HG03571 (cell line): ENCODE measurements around the gene DBET.
"Not testable (repeated sequence)": the region's sequence is repeated elsewhere in the genome, so short reads cannot be mapped to it uniquely, and the experiment has no call there.

Experiments
- ATAC-seq: cut with Tn5 transposase; IDR thresholded peaks from one replicate; pipeline ENCODE4 v1.9.1; 2021; ENCODE audit not compliant: unreplicated experiment

DBET gene

DNA sequence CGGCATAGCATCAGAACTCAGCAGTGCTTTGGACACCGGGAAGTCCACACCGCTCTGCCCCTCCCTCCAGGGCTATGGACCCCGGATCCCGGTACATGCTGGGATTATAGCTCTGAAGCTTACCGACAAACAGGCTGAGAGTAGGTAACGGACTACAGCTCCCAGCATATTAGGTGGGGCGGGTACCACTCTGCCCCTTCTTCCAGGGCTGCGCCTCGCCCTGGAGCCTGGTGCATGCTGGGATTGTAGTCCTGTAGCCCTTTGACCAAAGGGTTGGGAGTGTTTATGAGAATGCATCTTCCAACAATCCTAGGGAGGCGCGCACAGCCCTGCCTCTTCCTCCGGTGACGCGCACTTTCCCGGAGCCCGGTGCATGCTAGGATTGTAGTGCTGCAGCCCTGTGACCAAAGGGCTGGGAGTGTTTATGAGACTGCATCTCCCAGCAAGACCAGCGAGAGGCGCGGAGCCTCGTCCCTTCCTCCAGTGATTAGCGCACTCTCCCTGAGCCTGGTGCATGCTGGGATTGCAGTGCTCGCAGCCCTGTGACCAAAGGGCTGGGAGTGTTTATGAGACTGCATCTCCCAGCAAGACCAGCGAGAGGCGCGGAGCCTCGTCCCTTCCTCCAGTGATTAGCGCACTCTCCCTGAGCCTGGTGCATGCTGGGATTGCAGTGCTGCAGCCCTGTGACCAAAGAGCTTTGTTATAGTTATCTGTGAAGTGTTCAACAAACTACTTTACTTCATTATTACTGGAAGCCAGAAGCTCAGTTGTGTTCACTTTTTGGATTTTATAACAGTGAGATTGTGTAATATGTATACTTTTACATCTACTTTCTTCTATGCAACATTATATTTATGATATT is 14.7 kb upstream of the DBET start:
- not testable (repeated sequence) for ATAC-seq

GRCh38 chr4:190058997-190059396 is 5.3 kb upstream of the DBET start:
- not testable (repeated sequence) for ATAC-seq

GRCh38 chr4:190064805-190065204 is 503 bp downstream of the DBET start:
- not testable (repeated sequence) for ATAC-seq

DNA sequence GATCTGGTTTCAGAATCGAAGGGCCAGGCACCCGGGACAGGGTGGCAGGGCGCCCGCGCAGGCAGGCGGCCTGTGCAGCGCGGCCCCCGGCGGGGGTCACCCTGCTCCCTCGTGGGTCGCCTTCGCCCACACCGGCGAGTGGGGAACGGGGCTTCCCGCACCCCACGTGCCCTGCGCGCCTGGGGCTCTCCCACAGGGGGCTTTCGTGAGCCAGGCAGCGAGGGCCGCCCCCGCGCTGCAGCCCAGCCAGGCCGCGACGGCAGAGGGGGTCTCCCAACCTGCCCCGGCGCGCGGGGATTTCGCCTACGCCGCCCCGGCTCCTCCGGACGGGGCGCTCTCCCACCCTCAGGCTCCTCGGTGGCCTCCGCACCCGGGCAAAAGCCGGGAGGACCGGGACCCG is 4.0 kb downstream of the DBET start:
- ATAC-seq, result not testable (repeated sequence)

DNA sequence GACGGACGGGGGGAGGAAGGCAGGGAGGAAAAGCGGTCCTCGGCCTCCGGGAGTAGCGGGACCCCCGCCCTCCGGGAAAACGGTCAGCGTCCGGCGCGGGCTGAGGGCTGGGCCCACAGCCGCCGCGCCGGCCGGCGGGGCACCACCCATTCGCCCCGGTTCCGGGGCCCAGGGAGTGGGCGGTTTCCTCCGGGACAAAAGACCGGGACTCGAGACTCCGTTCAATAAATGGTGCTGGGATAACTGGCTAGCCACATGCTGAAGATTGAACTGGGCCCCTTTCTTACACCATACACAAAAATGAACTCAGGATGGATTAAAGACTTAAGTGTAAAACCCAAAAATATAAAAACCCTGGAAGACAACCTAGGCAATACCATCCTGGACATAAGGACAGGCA is 28.8 kb downstream of the DBET start:
- not testable (repeated sequence) for ATAC-seq

DNA sequence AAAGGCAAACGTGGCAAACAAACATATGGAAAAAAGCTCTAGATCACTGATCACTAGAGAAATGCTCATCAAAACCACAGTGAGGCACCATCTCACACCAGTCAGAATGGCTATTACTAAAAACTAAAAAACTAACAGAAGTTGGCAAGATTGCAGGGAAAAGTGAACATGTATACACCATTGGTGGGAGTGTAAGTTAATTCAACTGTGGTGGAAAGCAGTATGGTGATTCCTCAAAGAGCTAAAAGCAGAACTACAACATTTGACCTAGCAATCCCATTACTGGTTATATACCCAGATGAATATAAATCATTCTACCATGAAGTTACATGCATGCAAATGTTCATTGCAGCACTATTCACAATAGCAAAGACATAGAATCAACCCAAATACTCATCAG is 29.7 kb downstream of the DBET start:
- ATAC-seq, result not testable (repeated sequence)

- ATAC-seq, result not testable (repeated sequence)
Measured at GRCh38 chr4:190095335-190095734, 31.0 kb downstream of the DBET start.

- not testable (repeated sequence) for ATAC-seq
Measured at GRCh38 chr4:190099605-190100004, 35.3 kb downstream of the DBET start.

- not testable (repeated sequence) for ATAC-seq
Measured at GRCh38 chr4:190101525-190101924, 37.2 kb downstream of the DBET start.

DNA sequence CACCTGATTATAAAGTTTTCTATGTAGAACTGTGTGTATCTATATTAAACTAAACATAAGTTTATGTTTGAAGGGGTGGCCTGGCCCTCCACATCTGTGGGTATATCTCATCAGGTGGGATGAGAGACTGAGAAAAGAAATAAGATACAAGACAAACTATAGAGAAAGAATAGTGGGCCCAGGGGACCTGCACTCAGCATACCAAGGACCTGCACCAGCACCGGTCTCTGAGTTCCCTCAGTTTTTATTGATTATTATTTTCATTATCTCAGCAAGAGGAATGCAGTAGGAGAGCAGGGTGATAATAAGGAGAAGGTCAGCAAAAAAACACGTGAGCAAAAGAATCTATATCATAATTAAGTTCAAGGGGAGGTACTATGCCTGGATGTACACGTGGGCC is 41.9 kb downstream of the DBET start:
- ATAC-seq, result not testable (repeated sequence)

DNA sequence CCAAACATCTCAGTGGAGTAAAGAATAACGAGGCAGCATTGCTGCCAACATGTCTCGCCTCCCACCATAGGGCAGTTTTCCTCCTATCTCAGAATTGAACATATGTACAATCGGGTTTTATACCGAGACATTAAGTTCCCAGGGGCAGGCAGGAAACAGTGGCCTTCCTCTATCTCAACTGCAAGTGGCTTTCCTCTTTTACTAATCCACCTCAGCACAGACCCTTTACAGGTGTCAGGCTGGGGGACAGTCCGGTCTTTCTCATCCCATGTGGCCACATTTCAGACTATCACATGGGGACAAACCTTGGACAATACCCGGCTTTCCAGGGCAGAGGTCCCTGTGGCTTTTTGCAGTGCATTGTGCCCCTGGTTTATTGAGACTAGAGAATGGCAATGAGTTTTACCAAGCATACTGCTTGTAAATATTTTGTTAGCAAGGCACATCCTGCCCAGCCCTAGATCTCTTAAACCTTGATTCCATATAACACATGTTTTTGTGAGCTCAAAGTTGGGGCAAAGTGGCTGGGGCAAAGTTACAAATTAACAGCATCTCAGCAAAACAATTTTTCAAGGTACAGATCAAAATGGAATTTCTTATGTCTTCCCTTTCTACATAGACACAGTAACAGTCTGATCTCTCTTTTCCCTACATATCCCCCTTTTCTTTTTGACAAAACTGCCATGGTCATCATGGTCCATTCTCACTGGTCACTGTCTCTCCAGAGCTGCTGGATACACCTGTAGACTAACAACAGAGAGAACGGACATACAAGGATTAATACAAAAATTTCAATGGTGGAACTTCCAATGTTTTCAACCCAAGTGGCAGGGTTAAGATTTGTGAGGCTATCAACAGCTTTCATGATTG is 42.5 kb downstream of the DBET start:
- ATAC-seq, result not testable (repeated sequence)

- not testable (repeated sequence) for ATAC-seq
Measured at GRCh38 chr4:190107766-190108485, 43.6 kb downstream of the DBET start.

GRCh38 chr4:190108756-190109155 is 44.5 kb downstream of the DBET start:
- not testable (repeated sequence) for ATAC-seq

DNA sequence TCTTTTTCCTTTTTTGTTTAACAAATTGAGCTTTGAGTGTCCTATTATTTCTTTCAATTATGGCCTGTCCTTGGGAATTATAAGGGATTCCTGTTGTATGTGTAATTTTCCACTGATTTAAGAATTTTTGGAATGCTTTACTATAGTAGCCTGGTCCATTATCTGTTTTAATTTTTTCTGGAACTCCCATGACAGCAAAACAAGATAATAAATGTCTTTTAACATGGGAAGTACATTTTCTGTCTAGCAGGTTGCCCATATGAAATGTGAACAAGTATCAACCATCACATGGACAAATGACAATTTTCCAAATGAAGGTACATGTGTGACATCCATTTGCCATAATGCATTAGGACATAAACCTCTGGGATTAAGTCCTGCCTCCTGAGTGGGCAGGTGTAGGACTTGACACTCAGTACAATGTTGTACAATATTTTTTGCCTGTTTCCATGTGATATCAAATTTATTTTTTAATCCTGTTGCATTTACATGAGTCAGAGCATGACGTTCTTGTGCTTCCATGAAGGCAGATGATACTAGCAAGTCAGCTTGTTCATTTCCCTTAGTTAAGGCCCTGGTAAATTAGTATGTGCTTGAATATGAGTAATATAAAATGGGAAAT is 45.2 kb downstream of the DBET start:
- ATAC-seq, result not testable (repeated sequence)

DNA sequence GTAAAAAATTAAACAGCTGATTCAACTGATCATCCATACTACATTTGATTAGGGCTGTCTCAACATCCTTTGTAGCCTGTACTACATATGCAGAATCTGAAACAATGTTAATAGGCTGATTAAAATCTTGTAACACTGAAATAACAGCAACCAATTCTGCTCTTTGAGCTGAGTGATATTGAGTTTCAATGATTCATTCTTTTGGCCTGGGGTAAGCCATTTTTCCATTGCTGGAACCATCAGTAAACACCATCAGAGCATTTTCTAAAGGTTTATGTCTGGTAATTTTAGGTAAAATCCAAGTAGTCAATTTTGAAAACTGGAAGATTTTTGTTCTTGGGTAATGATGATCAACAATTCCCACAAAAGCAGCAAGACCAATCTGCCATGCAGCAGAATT is 45.7 kb downstream of the DBET start:
- not testable (repeated sequence) for ATAC-seq

GRCh38 chr4:190110570-190111295 is 46.4 kb downstream of the DBET start:
- ATAC-seq, result not testable (repeated sequence)

DNA sequence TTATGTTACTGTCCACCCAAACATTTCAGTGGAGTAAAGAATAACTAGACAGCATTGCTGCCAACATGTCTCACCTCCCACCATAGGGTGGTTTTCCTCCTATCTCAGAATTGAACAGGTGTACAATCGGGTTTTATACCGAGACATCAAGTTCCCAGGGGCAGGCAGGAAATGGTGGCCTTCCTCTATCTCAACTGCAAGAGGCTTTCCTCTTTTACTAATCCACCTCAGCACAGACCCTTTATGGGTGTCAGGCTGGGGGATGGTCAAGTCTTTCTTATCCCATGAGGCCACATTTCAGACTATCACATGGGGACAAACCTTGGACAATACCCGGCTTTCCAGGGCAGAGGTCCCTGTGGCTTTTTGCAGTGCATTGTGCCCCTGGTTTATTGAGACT is 48.6 kb downstream of the DBET start:
- not testable (repeated sequence) for ATAC-seq

GRCh38 chr4:190114991-190115390 is 50.7 kb downstream of the DBET start:
- not testable (repeated sequence) for ATAC-seq
